G401 (cell line): ENCODE results near the gene CEBPG. TPM values are rescaled to one million over a fixed set of nuclear protein-coding genes. Genes with fewer than 3 reads are reported as not detected.

Source experiments
- DNase-seq: peaks from one replicate; pipeline ENCODE4 v3.0.0-alpha.2; 2015; ENCODE audit warnings: low spot score
- in situ Hi-C: cut with HindIII; loops from 2 replicates; pipeline ENCODE4 v1.10.0; 2016; ENCODE audit warnings: low sequenced_read_pairs, mixed read lengths
- total RNA-seq: library from RNA; depleted of rRNA; stranded (reverse); fragments of >200 nt; shearing (Covaris generic); gene quantifications from 2 replicates; pipeline ENCODE4 v1.2.3, GENCODE V29; 2014; rRNA removed

Gene CEBPG
- 8.2 and 22.1 TPM in 2 replicates for total RNA-seq

DNA sequence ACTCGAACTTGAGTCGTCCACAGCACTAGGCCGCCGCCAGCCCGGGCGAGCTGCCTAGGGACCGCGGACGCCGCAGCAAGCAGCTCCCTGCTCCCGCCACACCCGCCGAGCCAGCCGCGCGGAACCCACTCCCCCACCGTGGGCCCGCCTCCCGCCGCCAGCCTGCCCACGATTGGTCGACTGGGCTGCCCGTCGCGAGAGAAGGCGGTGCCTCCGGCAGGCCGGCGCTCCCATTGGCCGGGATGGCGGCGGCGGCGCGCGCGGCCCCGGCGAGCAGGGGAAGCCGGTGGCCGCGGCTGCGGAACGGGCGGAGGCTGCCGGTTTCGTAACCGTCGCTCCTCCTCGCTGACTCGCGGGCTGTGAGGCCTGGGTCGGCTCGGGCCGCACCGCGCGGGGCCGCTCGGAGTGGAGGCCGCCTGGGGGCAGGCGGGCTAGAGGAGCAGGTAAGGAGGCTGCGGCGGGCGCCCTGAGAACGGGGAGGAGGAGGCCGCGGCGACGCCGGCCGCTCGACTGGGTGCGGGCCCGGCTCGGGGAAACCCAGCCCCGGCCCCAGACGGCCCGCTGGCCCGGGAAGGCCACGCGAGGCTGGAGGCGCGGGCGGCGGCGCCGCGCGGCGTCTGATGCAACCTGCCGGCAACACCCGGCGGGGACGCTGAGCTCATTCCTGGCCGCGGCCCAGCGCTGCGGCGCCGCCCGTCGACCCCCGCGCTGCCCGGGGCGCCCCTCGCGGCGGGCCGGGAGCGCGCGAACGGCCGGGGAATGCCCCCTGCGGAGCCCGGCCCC, at the start of gene CEBPG:
CEBPG (plus strand) TSS at position 257 of the 783 bp plus-strand sequence. CDS start 5,531 bp downstream, outside the sequence.
- in situ Hi-C loops: no loop called here
- DNase-seq: peak; percentile 91

DNA sequence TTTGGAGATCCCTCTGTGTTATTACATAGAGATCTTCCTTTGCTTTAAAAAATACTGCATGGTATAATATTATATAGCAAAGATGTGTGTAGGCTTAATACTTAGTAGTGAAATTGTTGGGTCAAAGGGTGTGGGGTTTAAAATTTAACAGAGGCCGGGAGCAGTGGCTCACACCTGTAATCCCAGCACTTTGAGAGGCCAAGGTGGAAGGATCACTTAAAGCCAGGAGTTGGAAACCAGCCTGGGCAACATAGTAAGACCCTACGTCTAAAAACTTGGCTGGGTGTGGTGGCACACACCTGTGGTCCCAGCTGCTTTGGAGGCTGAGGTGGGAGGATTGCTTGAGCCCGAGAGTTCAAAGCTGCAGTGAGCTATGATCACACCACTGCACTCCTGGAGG, 48.9 kb upstream of the CEBPG start:
- no peak for DNase-seq
- in situ Hi-C loops: no loop called here

DNA sequence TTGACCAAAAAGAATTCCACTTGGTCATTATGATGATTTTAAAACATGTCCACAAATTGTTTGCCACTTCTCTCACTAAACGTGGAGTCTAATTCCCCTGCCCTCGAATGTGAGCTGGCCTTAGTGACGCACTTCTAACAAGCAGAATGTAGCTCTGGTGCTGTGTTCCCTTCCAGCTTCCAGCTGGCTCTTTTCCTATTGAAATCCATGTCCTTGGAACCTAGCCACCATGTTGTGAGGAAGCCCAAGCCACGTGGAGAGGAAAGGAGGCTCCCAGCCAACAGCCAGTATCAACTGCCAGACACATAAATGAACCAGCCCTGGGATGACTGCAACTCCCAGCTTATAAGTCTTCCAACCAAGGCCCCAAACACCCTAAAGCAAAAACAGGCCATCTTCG, 47.6 kb upstream of the CEBPG start:
- in situ Hi-C loops: no loop called here

DNA sequence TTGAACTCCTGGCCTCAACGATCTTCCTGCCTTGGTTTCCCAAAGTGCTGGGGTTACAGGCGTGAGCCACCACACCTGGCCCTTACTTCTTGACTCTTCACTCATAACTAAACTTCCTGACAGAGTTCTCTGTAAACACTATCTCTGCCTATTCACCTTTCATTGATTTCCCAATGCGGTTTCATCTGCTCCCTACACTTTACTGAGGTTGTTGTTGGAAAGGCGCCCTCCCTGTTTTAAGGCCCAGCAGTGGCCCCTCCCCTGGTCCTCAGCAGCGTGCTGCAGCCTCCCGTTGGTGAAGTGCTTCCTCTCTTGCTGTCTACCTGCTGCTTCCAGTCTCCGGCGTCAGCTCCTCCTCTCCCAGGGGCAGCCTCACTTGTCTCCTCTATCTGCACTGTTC, 44.4 kb upstream of the CEBPG start:
- DNase-seq: no peak
- in situ Hi-C loops: no loop called here

More for the DNA sequence above, 47.6 kb upstream of the CEBPG start:
- DNase-seq: peak; percentile 92

DNA sequence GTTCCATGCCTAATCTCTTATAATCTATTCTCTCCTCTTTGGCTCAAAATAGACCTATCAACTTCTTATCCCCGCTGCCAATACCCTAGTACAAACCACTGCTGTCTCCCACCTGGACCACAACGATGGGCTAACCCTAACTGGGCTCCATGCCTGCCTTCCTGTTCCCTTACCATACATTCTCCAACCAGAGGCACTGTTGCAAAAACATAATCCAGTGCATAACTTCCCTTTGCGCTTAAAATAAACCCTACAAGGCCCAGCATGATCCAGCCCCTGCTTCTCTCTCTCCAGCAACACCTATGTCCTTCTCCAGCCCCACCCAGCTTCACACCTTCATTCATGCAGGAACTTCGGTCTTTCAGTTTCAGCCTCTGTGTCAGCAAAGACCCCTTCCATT, 43.8 kb upstream of the CEBPG start:
- no peak for DNase-seq
- in situ Hi-C loops: no loop called here

DNA sequence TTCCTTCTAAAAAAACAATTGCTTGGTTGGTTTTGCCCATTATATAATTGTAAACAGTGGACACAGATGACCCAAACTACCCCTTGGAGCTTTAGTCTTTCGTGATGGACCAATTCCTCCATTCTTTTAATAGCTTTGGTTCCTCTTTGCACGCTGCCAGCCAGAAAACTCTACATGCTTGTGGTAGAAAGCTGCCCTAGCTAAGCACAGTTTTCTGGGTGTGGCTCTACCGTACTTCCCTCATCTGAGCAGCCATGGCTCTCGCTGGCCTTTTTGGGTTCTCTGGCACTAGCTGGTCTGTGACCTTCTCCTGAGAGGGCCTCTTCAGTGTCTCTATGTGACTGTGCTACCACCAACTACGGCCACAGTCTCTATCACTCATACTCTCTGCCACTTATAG, 41.3 kb upstream of the CEBPG start:
- DNase-seq: no peak
- in situ Hi-C loops: no loop called here

DNA sequence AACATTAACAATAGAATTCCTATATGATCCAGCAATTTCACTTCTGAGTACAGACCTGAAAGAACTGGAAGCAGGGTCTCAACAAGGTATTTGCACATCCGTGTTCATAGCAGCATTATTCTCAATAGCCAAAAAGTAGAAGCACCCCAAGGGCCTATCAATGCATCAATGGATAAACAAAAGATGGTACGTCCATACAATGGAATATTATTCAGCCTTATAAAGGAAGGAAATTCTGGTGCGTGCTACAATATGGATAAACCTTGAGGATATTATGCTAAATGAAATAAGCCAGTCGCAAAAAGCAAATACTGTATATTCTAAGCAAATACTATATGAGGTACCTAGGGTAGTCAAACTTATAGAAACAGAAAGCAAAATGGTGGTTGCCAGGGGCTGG, 40.4 kb upstream of the CEBPG start:
- in situ Hi-C loops: no loop called here
- no peak for DNase-seq

DNA sequence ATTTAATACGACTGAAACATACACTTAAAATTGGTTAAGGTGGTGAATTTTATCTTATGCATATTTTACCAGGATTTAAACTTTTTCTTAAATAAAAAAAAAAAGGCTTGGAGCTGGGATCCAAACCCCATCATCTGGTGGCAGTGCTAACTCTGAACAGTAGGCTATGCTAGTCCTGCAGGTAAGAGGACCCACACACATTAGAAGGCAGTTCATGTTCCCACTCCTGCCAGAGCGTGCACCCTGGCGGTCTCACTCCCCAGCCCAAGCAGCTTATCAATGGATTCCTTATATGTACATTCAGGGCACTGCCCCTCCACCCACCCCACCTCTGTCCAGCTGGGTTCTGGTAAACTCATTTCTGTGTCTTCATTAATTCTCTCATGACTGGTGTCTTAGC, 39.9 kb upstream of the CEBPG start:
- in situ Hi-C loops: no loop called here
- no peak for DNase-seq

DNA sequence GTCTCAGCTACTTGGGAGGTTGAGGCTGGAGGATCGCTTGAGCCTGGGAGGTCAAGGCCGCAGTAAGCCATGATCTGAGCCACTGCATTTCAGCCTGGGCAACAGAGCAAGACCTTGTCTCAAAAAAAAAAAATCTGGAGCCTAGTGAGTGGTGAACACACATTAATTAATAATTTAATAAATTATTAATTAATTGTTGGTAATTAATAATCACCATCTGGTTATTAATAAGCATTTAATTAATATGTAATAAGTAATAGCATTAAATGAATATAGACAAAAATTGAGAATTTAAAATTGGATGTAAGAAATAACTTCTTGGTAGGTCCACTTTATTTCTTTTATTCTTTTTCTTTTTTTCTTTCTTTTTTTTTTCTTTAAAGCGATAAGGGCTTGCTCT, 39.2 kb upstream of the CEBPG start:
- DNase-seq: no peak
- in situ Hi-C loops: no loop called here

DNA sequence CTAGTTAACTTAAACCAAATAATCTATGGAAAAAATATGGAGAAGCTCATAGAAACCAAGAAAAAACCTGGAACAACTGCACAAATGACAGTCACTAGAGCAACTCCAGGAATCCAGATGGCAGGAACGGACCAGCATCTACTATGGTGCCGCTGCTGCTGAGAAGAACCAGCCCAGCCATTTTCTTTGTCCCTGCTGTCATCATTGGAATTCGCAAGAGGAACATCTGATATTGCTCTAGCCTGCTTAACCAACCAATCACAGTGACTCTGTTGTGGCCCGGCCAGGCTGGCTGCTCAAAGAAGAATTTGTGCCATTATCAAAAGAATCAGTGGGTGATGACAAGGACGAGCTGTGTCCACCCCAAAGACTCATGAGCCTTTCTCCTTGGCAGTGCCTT, 38.1 kb upstream of the CEBPG start:
- in situ Hi-C loops: no loop called here

DNA sequence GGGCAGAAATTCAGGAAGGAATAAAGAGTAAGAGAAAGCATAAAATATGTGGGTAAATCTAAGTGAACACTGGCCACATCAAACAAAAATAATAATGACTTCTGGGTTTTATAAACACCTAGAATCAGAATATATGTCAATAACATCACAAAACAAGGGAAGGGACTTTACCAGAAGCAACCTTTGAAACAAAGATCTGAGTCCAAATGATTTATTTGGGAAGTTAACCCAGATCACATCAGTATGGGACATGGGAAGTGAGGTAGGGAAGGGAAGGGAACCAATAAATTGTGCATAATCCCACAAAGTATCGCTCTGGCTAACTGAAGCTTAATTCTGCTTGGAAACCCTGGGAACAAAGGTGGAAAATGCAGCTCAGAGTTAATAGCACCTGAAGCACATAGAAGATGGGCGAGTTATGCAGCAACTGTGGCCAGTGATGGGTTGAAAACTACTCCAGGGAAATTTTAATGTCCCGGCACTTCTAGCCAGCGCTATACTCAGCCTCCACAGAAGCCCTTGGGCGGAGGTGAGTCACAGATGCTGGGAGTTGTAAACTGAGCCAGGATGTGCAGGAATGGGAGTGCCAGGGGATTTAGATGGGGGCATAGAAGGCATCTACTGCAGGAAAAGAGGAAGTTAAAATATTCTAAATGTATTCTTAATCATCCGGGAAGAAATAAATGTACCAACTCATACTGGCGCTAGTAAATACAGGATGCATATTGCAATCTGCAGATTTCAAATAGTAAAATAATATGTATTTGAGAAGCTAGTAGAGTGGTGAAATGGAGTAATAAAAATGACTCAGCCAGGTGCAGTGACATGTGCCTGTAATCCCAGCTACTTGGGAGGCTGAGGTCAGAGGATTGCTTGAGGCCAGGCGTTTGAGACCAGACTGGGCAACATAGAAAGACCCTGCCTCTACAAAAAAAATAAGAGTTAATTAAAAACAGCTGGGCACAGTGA, 34.2 kb upstream of the CEBPG start:
- no peak for DNase-seq
- in situ Hi-C loops: no loop called here

More for the DNA sequence above, 38.1 kb upstream of the CEBPG start:
- DNase-seq: no peak

DNA sequence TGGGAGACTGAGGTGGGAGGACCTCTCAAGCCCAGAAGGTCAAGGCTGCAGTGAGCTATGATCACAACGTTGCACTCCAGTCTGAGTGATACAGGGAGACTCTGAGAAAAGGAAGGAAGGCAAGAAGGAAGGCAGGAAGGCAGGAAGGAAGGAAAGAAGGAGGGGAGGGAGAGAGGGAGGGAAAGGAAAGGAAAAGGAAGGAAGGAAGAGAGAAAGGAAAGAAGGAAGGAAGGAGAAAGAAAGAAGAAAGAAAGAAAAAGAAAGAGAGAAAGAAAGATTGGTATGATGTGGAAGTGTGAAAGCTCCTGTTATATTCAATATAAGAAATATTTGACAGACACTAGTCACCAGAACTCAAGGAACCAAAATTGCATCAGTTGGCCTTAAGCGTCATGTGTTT, 32.5 kb upstream of the CEBPG start:
- in situ Hi-C loops: no loop called here
- DNase-seq: no peak

DNA sequence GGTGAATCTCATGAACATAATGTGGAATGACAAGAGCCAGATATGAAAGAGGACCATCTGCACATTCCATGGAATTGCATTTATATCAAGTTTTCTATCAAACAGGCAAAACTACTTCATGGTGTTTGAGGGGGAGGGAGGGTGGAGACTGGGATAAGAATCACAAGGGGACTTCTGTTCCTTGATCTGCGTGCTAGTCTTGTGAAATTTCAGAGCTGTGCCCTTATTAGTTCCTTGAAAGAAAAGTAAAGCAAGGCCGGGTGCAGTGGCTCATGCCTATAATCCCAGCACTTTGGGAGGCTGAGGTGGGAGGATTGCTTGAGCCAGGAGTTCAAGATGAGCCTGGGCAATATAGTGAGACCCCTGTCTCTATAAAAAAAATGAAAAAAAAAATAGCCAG, 30.2 kb upstream of the CEBPG start:
- no peak for DNase-seq
- in situ Hi-C loops: no loop called here

DNA sequence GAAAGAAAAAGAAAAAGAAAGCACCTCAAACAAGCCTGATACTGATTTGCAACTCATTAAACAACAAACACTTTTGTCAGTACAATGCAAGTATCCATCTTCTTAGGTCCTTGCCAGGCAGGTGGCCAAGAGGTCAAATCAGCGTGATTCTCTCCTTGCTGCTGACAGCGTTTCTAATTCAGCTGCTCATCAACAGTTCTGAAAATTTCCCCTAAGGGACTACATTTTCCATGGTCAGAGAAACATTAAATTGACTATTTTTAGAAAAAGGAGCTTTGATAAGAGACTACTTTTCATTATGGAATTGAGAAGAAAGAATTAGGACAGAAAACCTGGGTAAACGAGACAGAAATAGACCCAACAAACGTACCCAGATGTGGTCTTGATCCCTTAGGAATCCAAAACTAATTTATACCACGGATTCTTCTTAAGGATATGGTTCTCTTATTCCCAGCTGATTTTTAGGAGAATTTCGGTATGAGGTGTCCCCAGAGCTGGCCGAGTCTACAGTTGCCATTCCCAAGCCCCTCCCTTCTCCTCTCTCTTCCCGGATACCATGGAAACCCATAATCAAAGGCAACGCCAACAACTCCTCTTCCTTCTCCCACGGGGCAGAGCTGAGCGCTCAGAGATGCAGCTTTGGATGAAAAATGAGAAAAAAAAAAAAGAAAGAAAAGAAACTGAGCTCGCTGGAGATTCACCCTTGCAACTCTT, 29.5 kb upstream of the CEBPG start:
- DNase-seq: peak; percentile 16
- in situ Hi-C loops: no loop called here

DNA sequence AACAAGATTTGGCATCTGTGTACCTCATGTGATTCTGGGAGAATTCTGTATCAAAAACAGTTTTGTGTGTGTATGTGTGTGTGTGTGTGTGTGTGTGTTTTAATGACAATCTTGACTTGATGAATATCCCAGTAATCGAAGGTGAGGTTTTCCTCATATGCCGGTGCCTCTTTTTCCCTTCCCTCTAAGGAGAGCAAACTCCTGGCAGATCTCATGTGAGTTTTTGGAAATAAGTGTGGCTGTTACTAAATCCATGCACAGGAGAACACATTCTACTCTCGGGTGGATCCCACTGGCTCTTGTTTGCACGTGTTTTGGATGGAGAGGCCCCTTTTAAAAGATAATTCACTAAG, 29.0 kb upstream of the CEBPG start:
- in situ Hi-C loops: no loop called here
- no peak for DNase-seq

DNA sequence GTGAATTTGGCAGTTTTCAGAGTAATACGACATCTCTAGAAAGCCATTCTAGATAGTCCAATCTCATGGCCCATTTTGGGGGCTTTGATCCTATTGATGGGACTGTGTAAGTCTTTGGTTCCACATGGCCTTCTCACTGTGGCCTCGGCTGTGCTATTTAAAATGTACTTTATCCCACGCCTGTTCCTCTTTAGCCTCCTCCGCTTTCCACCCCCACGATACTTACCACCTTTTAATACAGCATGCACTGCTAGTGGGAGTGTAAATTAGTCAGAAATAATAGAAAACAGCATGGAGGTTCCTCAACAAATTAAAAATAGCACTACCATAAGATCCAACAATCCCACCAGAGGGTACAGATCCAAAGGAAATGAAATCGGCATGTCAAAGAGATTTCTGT, 28.3 kb upstream of the CEBPG start:
- in situ Hi-C loops: no loop called here

DNA sequence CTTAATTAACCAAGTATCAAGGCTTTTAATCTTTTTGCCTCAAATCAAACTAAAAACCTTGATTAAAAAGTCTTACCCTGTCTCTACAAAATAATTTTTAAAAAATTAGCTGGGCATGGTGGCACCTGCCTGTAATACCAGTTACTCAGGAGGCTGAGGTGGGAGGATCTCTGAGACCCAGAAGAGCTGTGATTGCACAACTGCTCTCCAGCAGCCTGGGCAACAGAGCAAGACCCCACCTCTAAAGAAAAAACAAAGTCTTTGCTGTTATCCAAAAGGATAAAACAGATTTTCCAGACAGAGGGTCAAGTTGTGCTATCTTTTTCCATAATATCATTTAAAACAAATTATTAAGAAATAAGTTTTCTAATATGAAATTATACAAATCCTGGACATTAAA, 26.8 kb upstream of the CEBPG start:
- DNase-seq: no peak
- in situ Hi-C loops: no loop called here

More for the DNA sequence above, 28.3 kb upstream of the CEBPG start:
- DNase-seq: no peak

DNA sequence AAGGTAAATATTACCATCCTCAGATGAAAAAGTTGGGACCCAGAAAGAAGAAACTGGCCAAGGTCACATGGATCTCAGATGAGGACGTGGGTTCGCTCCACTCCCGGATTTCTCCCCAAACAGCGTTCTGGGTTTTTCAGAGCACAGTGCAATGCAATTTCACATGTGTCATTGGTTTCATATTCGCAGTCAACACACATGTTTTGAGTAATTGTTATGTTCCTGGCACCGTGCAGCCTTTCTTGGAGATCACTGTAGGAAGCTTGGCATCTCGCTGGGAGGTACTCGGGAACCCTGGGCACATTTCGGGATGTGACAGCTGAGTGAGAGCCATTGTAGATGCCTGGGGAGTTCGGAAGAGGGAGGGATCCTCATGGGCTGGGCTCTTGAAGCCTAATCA, 26.2 kb upstream of the CEBPG start:
- in situ Hi-C loops: no loop called here
- DNase-seq: no peak

DNA sequence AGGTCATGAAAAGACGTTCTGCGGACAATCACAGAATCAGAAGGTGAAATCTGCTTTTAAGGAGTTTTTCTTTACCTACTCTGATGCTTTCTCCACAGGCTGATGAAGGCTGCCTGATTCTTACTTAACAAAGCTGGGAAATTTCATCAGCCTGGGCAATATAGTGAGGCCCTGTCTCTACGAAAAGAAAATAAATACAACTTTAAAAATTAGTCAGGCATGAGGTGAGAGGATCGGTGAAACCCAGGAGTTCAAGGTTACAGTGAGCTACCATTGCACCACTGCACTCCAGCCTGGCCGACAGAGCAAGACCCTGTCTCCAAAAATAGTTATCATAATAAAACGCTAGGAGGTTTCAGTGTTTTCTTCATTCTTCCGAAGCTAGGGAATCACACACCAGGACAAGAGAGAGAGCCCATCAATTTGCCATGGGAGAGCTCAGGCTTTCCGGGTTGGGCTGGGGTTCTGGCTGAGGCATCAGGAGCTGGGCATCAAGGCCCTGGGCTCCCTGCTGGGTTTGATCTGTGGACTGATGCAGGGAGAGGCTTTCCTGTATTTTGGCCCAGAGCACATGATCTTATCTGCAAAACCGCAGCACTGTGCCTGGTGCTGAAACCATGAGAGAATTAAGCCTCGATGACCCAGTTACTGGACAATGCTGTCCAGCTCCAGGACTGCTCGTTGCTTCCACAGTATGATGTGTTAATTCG, 25.1 kb upstream of the CEBPG start:
- in situ Hi-C loops: no loop called here
- no peak for DNase-seq
